GOT3 (cell line): ENCODE data around the gene SHROOM3.
"Not testable (repeated sequence)": the region's sequence is repeated elsewhere in the genome, so short reads cannot be mapped to it uniquely, and the experiment has no call there.

Experiments used
- DNase-seq: peaks from one replicate; lab custom pipeline; 2025; ENCODE audit warnings: mixed read lengths; lab: John Stamatoyannopoulos, UW

Gene SHROOM3

DNA sequence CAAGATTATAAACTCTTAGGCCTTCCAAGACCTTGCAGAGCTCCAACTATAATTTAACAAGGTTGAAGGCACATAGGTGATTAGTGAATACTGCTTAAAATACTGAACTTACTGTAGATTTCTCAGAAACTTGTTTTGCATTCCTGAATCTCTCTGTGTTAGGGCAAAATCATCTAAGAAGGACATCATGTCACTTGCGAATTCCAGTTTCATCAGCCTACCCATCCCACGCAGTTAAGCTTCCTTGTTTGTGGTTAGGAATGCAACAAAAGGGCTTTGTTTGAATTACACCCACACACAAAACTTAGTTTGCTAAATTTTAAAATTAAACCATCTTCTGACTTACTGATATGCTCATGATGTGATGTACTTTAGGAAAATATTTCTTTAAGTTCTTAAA, 288.9 kb downstream of the SHROOM3 start:
- DNase-seq: no peak

DNA sequence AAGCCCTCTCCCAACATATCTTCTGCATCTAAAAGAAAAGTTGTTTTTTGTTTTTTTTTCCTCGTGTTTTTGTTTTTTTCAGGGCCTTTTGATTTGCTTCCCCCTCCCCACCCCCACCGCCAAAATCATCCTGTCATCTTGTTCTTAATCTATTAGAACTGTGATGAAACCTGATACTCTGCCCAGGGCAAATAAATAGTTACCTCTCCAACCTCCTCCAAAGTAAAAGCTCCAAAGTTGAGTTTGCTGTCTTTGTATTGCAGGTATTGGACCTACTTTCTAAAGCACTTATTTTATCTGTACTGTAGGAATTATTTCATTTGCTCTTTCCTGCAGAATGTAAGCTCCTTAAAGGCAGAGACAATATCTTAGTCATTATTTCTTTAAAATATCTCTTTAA, 290.0 kb downstream of the SHROOM3 start:
- DNase-seq: no peak

DNA sequence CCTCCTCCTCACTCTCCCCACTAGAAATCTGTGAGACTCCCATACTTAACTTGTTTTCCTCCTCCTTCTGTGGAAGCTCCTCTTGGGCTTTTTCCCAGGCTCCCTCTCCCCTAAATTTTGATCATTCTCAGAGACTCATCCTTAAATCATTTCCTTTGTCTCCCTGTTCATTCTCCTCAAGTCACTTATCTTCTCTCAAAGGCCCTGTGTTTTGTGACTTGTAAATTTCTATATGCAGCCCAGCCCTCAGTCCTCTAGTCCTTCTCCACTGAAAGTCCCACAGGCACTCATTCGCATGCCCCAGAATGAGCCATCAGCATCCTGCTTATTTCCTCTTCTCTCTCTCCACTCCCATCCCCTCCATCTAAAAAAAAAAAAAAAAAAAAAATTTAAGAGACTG, 291.1 kb downstream of the SHROOM3 start:
- DNase-seq: no peak

DNA sequence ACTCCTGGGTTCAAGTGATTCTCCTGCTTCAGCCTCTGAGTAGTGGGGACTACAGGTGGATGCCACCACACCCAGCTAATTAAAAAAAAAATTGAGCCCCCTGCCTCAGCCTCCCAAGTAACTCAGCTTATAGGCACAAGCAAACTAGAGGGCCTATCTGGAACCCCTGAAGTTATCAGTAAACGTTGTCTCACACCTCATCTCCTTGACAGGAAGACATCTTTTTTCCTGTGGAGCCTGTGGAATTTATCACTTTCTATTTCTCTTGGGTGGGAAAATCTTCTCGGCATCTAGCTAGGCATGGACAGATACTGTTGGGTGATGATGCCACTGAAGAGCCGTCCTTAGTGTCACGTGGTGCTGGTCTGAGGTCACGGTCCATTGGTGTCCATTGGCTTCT, 291.6 kb downstream of the SHROOM3 start:
- DNase-seq: no peak

DNA sequence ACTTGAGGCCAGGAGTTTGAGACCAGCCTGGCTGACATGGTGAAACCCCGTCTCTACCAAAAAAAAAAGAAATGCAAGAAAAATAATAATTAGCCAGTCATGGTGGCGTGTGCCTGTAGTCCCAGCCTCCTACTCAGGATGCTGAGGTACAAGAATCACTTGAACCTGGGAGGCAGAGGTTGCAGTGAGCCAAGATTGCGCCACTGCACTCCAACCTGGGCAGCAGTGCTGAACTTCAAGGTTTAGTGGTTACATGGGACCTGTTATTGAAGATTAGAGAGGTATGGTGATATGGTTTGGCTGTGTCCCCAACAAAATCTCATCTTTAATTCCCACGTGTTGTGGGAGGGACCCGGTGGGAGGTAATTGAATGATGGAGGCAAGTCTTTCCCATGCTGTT, 292.9 kb downstream of the SHROOM3 start:
- DNase-seq: not testable (repeated sequence)

DNA sequence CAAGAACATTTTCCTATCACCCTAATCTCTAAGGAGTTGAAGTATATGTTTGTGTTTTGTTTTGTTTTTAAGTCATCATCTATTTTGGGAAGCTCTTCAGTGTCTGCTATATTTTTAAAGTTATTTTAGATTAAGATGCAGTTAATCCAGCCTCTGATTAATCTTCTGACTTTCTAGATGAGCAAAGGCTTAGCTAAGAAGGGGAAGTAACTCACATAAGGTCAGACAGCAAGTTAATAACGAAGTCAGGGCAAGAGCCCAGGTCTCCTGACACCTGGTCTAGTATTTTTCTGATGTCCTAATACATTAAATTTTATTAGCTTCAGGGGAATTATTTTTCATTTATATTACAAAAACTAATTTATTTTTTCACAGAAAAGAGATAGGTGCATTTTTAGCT, 294.4 kb downstream of the SHROOM3 start:
- DNase-seq: no peak

DNA sequence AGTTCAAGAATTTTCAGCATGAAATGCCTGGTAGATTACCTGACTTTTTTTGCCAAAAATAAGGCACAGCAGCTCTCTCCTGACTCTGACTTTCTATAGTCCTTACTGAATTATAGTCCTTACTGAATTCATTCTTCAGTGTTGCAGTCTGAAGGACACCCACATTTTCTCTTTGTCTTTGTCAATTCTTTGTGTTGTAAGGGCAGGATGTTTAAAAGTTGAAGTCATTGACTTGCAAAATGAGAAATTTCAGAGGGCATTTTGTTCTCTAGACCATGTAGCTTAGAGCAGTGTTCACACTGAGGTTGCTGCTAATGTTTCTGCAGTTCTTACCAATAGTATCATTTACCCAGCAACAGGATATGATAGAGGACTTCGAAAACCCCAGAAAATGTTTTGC, 295.0 kb downstream of the SHROOM3 start:
- no peak for DNase-seq

DNA sequence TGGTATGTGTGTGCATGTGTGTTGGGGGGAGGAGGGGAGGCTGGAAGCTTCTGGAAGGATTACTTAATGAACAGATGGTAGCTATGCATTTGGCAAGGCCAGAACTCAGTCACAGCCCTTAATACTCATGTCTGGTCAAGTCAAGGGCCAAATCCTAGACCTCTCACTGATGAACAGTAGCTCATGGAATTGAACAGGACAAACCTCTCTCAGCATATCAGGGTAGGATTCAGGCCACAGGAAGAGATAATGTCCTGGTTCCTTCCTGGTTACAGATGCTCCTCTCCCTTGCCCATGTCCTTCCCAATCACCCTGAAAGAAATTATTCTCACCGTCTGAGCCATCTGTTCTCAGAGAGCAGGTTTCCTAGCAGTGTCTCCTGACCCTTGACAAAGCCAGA, 297.2 kb downstream of the SHROOM3 start:
- no peak for DNase-seq

DNA sequence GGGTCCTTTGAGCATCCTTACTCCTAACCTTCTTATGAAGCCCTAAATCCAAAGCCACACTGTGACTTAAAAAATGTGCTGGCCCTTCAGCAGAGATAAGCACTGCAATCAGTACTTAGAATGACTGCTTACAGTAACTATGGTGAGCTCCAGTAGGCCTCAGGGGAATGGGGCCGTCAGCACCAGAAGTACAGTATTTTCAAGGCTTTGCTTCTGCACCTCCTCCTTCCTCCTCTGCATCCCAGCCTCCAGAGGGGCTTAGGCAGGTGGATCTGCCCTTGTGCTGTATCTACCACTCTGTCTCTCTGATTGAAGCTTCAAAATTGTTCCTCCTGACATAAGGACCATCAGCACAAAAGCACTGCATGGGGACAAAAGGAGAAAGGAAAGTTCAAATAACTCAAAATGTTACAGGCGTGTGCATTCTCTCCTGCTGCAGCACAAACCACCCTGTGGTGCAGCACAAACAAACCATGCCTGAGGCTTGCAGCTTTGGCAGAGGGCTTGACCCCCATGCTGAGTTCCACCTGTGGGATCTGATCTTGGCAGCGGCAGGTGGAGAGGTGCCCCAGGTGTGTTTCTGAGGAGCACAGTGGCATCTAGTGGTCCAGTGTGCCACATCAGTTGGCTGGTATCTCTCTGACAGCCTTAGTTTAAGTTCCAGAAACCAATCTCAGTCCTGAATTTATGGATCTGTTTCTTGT, 298.2 kb downstream of the SHROOM3 start:
- DNase-seq: no peak

DNA sequence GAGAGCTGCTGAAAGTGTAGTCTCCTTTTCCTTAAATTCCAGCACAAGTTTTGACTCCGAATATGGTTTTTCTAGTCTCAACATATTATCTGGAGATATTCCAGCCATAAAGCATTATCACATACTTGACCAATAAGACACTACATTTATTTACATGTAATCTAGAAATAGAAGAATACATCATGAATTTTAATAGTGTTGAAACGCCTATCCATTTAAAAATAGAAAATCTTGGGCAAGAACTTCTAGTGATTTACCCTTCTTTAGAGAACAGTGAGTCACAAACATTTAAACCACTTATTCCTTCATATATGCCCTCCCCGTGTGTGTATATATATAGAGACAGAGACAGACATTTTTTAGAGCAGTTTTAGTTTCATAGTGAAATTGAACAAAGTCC, 301.4 kb downstream of the SHROOM3 start:
- DNase-seq: no peak

DNA sequence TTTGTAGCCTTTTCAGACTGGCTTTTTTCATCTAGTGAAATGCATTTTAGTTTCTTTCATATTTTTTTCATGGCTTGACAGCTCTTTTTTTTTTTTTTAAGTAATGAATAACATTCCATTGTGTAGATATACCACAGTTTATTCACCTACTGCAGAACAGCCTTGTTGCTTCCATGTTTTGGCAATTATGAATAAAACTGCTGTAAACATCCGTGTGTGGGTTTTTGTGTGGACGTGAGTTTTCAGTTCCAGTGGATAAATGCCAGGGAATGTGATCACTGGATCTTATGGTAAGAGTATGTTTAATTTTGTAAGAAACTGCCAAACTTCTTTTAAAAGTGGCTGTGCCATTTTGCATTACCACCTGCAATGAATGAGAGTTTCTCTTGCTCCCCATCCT, 302.2 kb downstream of the SHROOM3 start:
- no peak for DNase-seq

DNA sequence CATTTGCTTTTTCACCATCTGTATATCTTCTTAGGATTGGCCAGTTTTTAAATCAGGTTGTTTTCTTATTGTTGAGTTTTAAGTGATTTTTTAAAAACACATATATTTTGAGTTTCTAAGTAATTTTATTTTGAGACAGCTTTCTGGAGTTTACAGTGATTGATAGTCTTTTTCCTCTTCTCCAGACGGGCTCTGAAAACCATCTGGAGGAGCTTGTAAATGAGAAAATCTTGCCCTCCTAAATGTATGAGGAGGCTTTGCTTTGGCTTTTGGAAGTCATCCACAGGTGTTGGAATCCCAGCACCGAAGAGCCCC, 302.7 kb downstream of the SHROOM3 start:
- DNase-seq: no peak

DNA sequence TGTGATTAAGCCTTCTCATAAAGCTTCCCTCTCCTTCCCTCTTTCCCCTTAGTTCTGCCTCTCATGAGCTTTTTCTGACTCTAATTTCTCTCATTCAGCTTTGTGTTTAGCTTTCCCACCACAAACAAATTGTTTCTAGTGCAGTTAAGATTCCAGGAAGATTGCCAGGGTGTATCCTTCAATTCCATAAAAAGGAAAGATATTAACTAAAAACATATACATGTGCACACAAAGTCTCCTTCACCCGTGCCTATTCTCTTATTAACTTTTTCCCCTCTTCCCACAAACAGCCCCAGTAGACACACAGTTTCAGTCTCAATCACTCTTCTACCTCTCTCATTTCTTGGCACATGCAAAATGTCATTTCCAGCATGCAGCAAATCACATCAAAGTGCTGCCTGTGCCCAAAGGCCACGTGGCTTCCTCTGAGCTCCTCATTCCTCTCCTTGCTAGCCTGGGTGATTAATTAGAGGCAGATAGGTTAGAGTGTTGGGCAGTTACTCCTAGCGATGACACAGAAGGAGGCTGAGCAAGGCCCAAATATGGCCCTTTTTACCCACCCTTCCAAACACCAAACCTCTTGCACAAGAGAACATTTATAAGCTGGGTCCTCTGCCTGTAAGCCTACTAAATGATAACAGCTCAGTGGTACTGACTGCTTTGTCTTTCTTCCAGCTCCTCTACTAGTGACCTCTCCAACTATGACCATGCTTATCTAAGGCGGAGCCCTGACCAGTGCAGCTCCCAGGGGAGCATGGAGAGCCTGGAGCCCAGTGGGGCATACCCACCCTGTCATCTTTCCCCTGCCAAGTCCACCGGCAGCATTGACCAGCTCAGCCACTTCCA, 303.3 kb downstream of the SHROOM3 start:
- peak; percentile 34 for DNase-seq

DNA sequence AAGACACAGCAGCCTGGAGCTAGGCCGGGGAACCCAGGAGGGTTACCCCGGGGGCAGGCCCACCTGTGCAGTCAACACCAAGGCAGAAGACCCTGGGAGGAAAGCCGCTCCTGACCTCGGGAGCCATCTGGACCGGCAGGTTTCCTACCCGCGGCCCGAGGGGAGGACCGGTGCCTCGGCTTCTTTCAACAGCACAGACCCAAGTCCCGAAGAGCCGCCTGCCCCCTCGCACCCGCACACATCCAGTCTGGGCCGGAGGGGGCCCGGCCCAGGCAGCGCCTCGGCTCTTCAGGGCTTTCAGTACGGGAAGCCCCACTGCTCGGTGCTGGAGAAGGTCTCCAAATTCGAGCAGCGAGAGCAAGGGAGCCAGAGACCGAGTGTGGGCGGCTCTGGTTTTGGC, 305.2 kb downstream of the SHROOM3 start:
- no peak for DNase-seq

DNA sequence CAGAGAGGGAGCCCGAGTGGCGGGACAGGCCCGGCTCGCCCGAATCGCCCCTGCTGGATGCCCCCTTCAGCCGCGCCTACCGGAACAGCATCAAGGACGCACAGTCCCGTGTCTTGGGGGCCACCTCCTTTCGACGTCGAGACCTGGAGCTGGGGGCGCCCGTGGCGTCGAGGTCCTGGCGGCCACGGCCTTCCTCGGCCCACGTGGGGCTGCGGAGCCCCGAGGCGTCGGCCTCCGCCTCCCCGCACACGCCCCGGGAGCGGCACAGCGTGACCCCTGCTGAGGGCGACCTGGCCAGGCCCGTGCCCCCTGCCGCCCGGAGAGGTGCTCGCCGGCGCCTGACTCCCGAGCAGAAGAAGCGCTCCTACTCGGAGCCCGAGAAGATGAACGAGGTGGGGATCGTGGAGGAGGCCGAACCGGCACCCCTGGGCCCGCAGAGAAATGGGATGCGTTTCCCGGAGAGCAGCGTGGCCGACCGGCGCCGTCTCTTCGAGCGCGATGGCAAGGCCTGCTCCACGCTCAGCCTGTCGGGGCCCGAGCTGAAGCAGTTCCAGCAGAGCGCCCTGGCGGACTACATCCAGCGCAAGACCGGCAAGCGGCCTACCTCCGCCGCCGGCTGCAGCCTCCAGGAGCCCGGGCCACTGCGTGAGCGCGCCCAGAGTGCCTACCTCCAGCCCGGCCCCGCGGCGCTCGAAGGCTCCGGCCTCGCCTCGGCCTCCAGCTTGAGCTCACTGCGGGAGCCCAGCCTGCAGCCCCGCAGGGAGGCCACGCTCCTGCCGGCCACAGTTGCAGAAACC, 306.0 kb downstream of the SHROOM3 start:
- DNase-seq: no peak

DNA sequence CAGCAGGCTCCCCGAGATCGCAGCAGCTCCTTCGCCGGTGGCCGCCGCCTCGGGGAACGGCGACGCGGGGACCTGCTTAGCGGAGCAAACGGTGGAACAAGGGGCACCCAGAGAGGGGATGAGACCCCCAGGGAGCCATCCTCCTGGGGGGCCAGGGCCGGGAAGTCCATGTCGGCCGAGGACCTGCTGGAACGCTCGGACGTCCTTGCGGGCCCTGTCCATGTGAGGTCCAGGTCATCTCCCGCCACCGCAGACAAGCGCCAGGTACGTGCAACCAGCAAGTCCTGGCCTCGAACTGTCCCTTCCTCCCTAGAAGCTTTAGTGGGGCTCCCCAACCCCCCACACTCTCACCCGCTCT, 306.6 kb downstream of the SHROOM3 start:
- DNase-seq: no peak

DNA sequence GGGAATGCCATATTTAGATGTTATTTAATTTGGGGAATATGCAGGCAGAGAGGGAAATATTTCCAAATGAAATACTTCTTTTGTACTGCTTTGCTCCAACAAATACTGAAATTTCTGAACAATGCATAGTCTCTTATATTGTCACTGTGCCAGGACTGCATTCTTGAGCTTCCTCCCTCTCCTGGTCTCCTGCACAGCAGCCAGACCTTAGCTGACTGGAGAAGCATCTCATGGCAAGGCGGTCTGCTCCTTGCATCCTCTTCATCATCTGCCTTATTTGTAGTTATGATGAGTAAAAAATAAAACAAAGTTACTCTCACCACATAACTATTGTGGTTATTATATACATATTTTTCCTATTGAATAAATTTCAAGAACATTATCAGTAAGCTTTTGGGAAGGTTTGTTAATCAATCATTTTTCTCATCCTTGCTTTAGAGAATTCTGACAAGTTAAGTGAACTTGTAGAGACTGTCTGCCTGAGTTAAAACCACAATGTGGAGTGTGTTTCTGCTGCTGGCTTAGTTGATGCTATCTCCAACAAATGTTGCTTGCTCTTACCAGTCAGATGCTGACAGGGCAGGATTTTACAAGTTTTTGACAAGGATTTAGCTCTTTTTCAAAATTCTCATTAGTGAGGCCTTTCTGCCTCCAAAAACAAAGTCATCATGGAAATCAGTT, 309.4 kb downstream of the SHROOM3 start:
- DNase-seq: no peak

DNA sequence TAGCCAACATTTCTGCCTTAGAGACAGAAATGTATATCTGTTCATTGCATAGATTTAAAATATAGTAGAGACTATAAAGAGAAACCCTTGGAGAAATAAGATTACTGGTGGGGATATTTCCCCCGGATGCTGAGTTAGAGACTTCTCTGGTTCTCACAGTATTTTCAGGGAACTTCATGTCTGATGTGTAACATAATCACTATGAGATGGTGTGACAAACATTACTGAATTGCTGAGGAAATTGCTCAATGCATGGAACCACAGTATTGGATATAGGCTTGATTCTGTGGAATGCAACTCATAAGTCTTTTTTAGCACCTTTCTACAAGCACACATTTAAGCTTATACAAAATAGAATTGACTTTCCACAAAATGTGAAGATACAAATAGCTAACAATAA, 310.2 kb downstream of the SHROOM3 start:
- DNase-seq: no peak

DNA sequence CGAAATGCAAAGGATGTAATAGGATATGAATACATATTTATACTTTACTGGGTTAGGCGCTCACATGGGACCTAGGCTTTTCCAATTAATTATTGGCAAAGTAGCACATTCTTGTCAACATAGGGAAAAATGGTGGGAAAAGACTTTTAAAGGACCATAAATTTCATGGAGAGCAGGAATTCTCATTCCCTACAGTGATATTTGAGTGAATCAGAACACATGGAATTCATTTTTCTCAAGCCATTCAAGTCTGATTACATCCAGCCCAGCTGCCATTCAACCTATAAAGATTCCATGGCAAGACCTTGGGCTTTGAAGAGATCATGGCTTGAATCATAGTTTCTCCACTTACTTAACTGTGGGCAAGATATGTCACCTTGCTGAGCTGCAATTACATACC, 312.5 kb downstream of the SHROOM3 start:
- DNase-seq: no peak

DNA sequence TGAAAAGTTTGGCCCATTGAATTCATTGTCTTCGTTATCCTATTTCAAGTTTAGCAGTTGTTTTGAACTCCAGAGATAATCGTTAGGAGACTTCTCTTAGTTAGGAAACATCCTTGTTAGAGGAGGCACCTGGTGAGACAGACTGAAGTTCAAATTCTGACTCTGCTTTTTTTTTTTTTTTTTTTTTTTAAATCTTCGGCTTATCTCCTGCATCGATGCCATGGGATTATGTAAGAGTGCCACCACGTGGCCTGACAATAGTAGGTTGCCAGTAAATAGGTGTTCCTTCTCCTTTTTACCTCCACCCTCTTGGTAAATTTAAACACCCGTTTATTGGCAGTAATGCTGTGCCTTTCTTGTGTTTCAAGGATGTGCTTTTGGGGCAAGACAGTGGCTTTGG, 313.6 kb downstream of the SHROOM3 start:
- DNase-seq: no peak

DNA sequence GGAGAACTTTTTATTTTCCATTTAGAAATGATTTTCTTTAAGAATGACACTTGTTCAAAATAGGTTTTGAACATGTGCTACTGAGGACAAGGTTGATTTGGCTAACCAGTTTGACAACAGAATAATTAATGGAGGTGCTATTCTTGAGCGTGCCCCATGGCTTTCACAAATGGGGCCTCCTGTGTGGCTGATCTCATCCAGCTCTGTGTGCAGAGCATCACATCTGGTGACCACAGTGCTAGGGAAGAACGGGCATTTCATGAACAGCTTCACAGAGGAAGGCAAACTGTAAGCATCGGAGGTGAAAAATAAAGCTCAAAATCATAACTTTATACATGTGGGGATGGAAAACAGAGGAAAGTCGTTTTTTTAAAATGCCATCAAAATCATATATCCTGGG, 314.3 kb downstream of the SHROOM3 start:
- no peak for DNase-seq

DNA sequence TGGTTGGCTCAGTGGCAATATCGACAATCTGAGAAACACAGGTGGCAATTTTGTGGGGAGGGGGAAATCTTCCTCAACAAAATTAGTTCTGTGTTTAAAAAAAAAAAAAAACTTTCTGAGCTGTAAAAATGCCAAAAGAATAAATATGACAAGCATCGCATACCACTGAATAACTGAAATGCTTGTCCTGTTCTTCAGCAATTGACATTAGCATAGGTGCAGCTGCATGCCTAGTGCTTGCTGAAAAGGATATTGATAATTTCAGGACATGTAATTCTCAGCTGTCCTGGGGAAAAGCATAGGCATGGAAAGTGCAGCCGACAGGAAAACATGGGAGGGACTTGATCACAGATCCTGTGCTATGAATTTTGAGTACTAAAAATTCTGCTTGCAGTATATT, 315.7 kb downstream of the SHROOM3 start:
- no peak for DNase-seq
